Cardiac muscle cell (in vitro differentiated cells and primary cell): ENCODE measurements around the gene BMP8A. TPM values are rescaled to one million over a fixed set of nuclear protein-coding genes. Genes with fewer than 3 reads are reported as not detected.

Source experiments
- DNase-seq, 2 donors: peaks; one replicate each; pipeline versions ENCODE4 v3.0.0 to v3.0.0-alpha.2; 2010 to 2017; ENCODE audit warnings: low read depth in 1 of 2, low spot score in 1 of 2
- H3K27ac ChIP-seq: fragments of 200-600 bp; sonication (generic); 2 replicates; pipeline ENCODE4 v1.5.1; 2016
- H3K27me3 ChIP-seq: fragments of 200-600 bp; sonication (generic); 2 replicates; pipeline ENCODE4 v1.6.0; 2016; ENCODE audit warnings: control low read depth
- H3K36me3 ChIP-seq: fragments of 200-600 bp; sonication (generic); 2 replicates; pipeline ENCODE4 v1.5.1; 2016; ENCODE audit warnings: control low read depth
- H3K4me1 ChIP-seq: fragments of 200-600 bp; sonication (generic); 2 replicates; pipeline ENCODE4 v1.8.1; 2017; ENCODE audit warnings: low read depth, mild to moderate bottlenecking, mixed run types
- H3K4me3 ChIP-seq: fragments of 200-600 bp; sonication (generic); 2 replicates; pipeline ENCODE4 v1.5.1; 2016; ENCODE audit warnings: mild to moderate bottlenecking
- H3K9me3 ChIP-seq: fragments of 200-600 bp; sonication (generic); 2 replicates; pipeline ENCODE4 v1.5.1; 2017; ENCODE audit warnings: low read depth, mild to moderate bottlenecking, control low read depth
- CTCF ChIP-seq: IDR thresholded peaks from 2 replicates; pipeline ENCODE4 v1.5.1; 2012; ENCODE audit warnings: low read depth, mild to moderate bottlenecking, low read length
- polyA plus RNA-seq: library from polyadenylated mRNA; unstranded; fragments of >200 nt; fragmentation: Nextera tagmentation; extraction: Ambion mirVana; gene quantifications from 2 replicates; pipeline ENCODE4 v1.2.1, GENCODE V29; 2016
- total RNA-seq: library from RNA; depleted of rRNA; stranded (reverse); fragments of >200 nt; gene quantifications from 2 replicates; pipeline ENCODE4 v1.2.3, GENCODE V29; 2016

The BMP8A gene
- total and polyA plus RNA-seq, 2 experiments from 2014 or later = 0.09 to 0.70 TPM

DNA sequence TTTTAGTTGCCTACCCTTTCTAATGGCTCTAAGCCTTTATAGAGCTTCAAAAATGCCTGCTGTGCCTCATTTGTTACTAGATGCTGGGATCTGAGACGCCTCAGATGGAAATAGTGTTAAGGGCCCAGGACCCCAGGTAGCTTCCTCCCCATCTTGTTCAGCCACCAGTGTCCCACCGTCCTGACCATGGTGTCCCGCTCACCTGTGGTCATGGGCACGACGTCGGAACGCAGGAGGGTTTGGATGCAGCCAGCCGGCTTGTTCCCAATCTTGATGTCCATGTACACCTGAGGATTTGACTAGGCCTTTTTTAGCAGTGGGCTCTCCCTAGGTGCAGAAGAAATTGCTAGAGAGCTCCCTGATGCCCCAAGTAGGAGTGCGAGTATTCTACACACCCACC lies 54.1 kb downstream of the BMP8A start:
- no peak for TF ChIP-seq CTCF
- peaks cover 8% of the 10 kb centered on the region for H3K27me3 ChIP-seq
- H3K4me3 ChIP-seq = no peak overlapping the region
- H3K36me3 ChIP-seq = no peaks in the 10 kb centered on the region
- no peaks in the 10 kb centered on the region for H3K9me3 ChIP-seq
- H3K4me1 ChIP-seq = no peaks in the 10 kb centered on the region
- H3K27ac ChIP-seq = no peak overlapping the region
- no peak for DNase-seq

GRCh38 chr1:39554277-39554676 lies 62.8 kb downstream of the BMP8A start:
- Histone ChIP-seq H3K9me3 (no peaks in the 10 kb centered on the region), H3K27ac (no peak overlapping the region), H3K4me3 (no peak overlapping the region), H3K27me3 (peaks cover under 1% of the 10 kb centered on the region), H3K36me3 (no peaks in the 10 kb centered on the region), H3K4me1 (no peaks in the 10 kb centered on the region)
- DNase-seq = no peak
- TF ChIP-seq CTCF = no peak

DNA sequence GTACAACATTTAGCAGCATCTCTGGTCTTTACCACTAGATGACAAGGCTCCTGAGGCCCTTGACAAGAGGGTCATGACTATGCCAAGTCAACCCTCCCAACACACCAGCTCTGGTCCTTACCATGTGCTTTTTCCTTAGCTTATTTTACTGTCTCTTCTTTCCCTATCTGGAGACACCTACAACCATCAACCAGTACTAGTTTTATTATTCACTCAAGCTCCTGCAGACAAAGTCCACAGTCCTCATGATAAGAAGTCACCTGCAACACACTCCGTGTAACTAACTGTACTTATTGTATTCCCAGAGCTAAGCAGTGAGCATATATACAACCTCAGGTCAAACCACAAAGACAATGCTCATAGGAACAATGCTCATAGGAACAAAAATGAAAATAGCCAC lies 69.8 kb downstream of the BMP8A start:
- H3K4me3 ChIP-seq = no peak overlapping the region
- no peak for DNase-seq
- TF ChIP-seq CTCF = no peak
- H3K4me1 ChIP-seq = no peaks in the 10 kb centered on the region
- no peak overlapping the region for H3K27ac ChIP-seq
- H3K27me3 ChIP-seq = peaks cover 45% of the 10 kb centered on the region
- H3K9me3 ChIP-seq = no peaks in the 10 kb centered on the region
- H3K36me3 ChIP-seq = peaks cover 57% of the 10 kb centered on the region

DNA sequence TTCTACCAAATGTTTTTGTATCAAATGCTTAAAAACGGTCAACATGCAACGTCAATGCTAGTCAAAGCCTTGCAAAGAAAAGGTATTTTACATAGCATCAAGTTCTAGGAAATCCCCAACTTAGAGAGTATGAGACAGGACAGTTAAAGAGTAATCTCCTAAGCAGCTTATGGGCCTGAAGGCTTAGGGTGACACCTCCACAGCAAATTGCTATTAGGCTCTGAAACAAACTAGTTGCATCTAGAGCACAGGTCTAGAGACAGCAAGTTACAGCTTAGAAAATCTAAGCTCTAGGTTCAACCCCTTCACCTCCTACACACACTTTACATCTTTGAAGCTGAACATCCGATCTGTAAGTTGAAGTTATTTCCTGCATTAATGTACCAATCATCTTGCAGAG lies 71.5 kb downstream of the BMP8A start:
- Histone ChIP-seq H3K27ac (no peak overlapping the region), H3K9me3 (no peaks in the 10 kb centered on the region), H3K4me1 (no peaks in the 10 kb centered on the region), H3K36me3 (peaks cover 71% of the 10 kb centered on the region), H3K4me3 (no peak overlapping the region), H3K27me3 (peaks cover 54% of the 10 kb centered on the region)
- no peak for DNase-seq
- TF ChIP-seq CTCF = no peak

DNA sequence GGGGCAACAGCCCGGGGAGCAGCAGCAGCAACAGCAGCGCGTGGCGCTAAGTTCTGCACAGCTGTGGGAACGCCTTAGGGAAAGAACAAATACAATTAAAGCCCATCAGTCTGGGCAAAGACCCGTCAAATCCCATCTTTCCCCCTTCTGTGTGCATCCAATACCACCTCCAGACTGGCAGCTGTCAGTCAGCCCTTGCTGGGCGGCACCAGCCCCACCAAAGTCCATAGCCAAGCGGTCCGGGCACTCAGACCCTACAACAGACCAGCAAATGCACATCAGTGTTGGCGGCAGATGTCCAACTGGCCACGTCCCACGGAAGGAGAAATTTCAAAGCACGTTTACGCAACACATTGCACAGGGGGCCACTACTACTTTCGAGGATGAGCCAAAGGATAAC lies 72.2 kb downstream of the BMP8A start:
- no peak for TF ChIP-seq CTCF
- Histone ChIP-seq H3K4me3 (no peak overlapping the region), H3K9me3 (no peaks in the 10 kb centered on the region), H3K4me1 (no peaks in the 10 kb centered on the region), H3K27ac (no peak overlapping the region), H3K36me3 (peaks cover 76% of the 10 kb centered on the region), H3K27me3 (peaks cover 59% of the 10 kb centered on the region)
- no peak for DNase-seq

DNA sequence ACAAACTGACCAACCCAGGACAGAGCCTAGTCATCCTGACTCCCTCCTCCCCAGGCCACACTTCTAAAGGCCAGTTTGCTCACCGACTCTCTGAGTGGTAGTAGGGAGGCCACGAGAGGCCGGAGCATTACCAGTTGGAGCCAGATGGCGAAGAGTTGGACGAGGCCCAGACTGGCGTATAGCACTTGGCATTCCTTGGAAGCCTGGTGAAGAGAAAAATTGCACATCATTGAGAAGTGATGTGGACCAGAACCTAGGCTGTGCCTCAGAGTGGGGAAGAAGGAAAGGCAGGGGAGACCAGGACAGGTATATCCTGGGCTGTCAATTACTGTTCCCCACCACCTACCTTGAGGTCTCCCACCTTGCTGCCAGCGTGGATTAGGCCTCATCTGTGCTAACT lies 72.9 kb downstream of the BMP8A start:
- DNase-seq = no peak
- Histone ChIP-seq H3K27ac (no peak overlapping the region), H3K36me3 (peaks cover 83% of the 10 kb centered on the region), H3K4me1 (no peaks in the 10 kb centered on the region), H3K27me3 (peaks cover 62% of the 10 kb centered on the region), H3K4me3 (no peak overlapping the region), H3K9me3 (no peaks in the 10 kb centered on the region)
- TF ChIP-seq CTCF = no peak
